AG10803 (cell line): Measurements from ENCODE around the gene IL17REL.

ENCODE experiments used
- DNase-seq: peaks from one replicate; pipeline ENCODE4 v3.0.0; 2010; ENCODE audit warnings: low read depth
- H3K4me3 ChIP-seq: 2 replicates; pipeline ENCODE4 v1.5.1; 2011; ENCODE audit warnings: mild to moderate bottlenecking, low read length, control low read depth
- CTCF ChIP-seq: conservative IDR thresholded peaks from 2 replicates; pipeline ENCODE4 v1.5.1; 2011; ENCODE audit warnings: mild to moderate bottlenecking, low read length, control low read depth, inconsistent platforms

The IL17REL gene

GRCh38 chr22:49998718-49999062, 13.9 kb downstream of the IL17REL start:
- no peak for DNase-seq
- no peak overlapping the region for H3K4me3 ChIP-seq
- no peak for TF ChIP-seq CTCF

- no peak for TF ChIP-seq CTCF
- DNase-seq: no peak
- H3K4me3 ChIP-seq: no peak overlapping the region
These were observed 14.4 kb downstream of the IL17REL start for GRCh38 chr22:49997932-49998717.

GRCh38 chr22:49997251-49997599, 15.3 kb downstream of the IL17REL start:
- DNase-seq: no peak
- no peak for TF ChIP-seq CTCF
- no peak overlapping the region for H3K4me3 ChIP-seq

- no peak for DNase-seq
- no peak overlapping the region for H3K4me3 ChIP-seq
- no peak for TF ChIP-seq CTCF
These were observed 15.9 kb downstream of the IL17REL start for GRCh38 chr22:49996518-49997250.

- H3K4me3 ChIP-seq: no peak overlapping the region
- no peak for DNase-seq
- no peak for TF ChIP-seq CTCF
These were observed 16.4 kb downstream of the IL17REL start for GRCh38 chr22:49996119-49996517.

GRCh38 chr22:49995361-49996118, 17.0 kb downstream of the IL17REL start:
- TF ChIP-seq CTCF: no peak
- no peak overlapping the region for H3K4me3 ChIP-seq
- DNase-seq: no peak
